GM21526 (cell line): ENCODE measurements around the gene CA11.

Experiments used
- ATAC-seq: cut with Tn5 transposase; IDR thresholded peaks from one replicate; pipeline ENCODE4 v1.9.1; 2021; ENCODE audit warnings: moderate library complexity; ENCODE audit not compliant: unreplicated experiment, low FRiP score

The CA11 gene

DNA sequence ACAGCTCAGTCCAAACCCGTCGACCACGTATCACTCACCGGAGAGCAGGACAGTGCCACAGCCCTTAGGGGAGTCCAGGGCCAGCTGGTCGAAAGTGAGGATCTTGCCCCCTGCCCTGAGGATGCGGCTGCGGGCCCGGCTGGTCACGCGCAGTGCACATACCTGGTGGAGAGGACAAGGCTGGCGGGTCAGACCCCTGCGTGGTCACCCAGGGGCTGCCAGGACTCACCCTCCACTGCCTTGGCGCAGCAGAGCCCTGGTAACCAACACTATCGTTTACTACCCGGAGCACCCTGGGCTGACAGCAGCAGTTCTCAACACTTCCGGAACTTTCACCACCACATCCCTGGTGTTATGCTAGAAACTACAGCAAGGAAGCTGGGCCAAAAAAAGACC, 29.9 kb downstream of the CA11 start:
- ATAC-seq: no peak

DNA sequence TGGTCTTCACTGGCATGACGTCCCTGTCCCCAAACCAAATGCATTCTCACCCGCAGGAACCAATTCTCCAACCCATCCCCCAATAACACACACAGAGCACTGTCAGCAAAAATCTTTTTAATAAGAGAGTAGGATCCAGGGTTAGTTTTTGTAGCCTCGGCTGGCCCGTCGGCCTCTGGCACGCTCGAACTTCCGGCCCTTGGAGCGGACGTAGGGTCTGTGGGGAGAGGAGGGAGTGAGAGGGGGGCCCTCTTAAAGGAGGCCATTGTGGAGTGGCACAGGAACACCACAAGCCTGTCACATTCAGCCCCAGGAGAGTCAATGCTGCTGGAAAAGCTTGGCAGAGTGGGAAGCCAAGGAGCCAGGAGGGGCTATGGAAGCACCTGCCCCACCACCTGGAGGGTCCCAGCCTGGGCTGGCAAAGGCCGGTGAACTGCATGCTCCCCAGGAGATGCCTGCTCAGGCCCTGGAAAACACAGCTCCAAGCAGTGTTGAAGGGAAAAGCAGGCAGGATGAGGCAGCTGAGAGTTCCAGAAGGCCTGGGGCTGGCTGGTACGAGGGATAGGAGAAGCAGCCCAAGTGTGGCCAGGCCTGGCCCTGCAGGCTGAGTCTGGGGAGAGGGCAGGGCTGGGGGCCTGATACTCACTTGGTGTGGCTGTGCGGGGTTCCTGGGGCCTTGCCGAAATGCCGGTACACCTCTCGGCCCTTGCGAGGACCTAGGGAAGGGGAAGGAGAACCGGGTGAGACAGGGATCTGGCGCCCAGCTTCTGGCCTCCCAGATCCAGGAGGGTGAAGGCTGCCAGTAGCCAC, 30.6 kb downstream of the CA11 start:
- ATAC-seq: no peak

DNA sequence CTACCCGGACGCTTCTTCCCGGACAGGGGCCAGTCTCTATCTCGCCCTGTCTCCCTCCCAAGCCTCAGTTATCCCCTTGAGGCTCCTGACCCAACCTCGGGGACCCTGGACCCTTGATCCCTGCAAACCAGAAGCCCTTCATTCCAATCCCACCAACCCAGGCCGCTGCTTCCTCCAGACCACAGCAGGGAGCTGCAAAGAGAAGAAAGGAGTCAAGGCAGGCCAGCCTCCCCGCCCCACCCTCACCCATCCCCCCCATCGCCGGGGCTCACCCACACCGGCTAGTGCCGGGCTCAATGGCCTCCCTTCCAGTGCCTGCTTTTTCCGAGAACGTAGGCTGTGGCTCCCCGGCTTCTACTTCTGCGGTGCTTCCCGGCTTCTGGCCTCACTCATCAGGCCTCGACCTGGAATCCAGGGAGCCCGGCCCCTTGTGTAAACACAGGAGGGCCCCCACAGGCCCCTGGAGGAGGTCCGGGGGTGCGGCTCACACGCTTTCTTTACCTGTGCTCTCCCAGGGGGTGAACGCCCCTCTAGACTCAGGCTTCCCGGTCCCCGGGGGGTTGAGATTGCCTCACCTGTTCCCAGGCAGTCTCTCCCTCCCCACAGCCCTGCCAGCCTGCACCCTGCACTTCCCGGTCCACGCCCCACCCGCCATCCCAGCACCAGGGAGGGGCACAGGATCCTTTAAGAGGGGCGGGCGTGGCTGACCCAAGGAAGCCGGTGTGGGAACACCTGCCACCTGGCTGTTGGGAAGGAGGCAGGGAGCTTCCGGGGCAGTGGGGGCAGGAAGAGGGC, 31.4 kb downstream of the CA11 start, which contains the start of gene FAM83E:
Gene FAM83E (minus strand): TSS at position 641 of the 795 bp plus-strand sequence. CDS start 1,704 bp downstream, outside the sequence.
- no peak for ATAC-seq

DNA sequence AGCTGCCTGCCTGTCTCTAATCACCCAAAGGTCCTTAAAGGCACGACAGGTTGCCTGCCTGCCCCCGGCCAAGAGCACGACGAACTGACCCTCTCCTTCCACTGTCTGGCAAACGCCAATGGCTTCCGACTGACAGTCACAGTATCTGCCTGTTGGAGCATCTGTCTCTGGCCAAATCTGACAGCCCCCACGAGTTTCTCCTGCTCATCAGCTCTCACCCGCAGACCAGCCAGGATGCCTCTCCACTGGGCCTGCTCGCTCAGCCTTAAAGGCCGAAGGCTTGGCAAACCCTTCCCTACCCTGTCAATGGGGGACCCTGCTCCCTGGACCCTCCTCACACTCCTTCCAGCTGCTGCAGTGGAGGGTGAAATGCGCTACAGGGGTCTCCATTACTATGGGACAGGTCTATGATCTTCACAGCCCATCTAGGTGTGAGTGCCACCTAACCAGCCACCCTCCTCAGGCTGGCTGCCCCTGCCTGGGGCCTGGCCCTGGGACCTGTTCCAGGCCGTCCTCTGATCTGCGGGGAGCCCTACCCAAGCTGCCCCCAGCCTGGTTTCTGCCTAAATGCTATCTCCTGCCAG, 32.0 kb downstream of the CA11 start:
- no peak for ATAC-seq

DNA sequence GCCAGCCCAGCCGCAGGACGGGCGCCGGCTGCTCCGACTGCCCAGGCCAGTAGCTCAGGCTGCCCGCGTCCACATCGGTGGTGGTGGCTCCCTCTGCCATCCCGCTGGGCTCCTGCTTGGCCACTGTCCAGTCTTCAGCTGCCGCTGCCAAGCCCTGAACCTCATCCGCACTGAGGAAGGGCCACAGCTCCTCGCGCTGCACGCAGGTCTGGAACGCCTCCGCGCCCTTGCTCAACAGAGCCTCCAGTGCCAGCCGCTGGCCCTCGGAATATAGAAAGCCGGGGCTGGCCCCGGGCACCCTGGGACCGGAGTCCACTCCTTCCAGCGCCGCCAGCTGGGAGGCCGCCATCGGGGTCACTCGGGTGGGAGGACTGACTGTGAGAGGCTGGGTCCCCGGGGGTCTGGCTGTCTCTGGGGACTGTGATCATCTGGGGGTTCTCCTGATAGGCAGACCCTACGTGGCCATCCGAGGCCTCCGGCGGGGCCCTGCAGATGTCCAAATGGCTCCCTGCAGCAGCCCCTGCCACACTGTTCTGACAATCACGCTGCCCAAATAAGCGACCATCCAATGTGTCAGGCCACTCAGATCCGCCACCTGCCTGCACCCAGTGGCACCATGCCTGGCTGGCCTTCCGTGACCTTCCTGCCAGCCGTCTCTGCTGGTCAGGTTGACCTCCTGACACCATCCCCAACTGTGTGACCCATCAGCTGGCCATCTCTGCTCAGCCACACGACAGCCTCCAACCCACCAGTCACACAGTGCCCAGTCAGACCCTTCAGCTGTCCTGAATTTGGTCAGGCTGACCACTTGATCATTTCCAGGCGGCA, 32.7 kb downstream of the CA11 start:
- ATAC-seq: no peak

DNA sequence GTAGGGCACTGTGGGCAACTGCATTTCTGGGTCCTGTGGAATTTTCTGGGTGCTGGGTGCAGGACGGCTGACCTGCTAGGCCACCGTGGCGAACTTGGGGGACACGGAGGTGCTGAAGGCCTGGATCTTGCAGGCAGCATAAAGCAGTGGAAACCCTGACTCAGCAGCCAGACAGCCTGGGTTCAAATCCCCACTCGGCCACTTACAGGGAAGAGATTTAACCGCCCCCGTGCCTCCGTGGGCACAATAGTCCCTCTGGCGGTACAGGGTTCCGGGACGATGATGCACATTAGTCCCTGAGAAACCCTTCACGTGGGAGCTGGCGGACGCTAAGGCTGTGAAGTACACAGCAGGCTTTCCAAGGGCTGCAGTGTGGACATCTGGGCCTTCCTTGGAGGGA, 34.1 kb downstream of the CA11 start:
- ATAC-seq: no peak

DNA sequence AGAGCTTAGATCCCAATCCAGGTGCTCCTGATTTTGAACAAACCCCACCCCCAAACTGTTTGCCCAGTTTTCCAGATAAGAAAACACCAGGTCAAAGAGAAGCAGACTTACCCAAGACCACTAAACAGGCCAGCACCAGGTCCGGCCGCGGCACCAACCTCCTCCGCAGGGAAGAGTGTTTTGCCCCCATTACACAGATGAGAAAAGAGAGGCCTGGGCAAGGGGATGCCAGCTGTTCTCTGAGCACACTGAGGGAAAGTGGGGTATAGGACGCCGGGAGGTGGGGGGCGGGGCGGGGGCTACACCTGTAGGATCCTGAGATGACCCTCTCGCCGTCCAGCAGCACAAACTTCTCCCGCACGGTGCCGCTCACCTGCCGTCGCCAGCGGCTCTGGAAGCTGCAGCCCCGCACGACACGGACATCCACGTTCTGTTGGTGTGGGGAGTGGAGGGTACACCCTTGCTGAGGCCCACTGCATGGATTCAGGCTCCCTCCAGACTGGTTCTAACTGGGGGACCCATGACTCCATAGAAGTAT, 36.3 kb downstream of the CA11 start:
- ATAC-seq: no peak

DNA sequence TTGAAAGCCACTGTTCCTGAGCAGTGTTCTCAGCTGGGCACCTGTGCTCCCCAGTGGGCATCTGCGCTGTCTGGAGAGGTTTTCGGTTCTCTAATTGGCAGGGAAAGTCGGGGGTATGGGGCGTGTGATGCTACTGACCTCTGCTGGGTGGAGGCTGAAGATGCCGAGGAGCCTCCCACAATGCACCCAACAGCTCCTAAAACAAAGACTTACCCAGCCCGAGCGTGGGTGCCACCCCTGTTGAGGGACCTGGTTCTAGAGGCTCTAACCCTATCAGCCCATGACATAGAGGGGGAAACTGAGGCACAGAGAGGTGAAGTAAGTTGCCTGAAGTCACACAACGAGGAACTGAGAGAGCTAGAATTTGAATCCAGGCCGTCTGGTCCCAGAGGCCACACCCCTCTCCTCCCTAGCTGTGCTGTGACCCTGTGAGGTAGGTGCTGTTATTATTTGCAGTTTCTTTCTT, 37.2 kb downstream of the CA11 start:
- no peak for ATAC-seq

DNA sequence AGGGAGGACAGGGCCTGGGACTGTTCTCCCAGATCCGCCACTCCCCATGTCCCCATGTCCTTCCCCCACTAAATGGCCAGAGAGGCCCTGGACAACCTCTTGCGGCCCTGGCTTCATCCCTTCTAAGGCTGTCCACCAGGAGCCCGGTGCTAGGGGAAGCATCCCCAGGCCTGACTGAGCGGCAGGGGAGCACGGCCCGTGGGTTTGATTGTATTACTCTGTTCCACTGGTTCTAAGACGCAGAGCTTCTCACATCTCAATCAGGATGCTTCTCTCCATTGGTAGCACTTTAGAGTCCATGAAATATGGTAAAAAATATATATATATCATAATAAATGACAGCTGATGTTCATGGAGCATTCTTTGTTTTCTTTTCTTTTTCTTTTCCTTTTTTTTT, 38.6 kb downstream of the CA11 start:
- ATAC-seq: no peak

DNA sequence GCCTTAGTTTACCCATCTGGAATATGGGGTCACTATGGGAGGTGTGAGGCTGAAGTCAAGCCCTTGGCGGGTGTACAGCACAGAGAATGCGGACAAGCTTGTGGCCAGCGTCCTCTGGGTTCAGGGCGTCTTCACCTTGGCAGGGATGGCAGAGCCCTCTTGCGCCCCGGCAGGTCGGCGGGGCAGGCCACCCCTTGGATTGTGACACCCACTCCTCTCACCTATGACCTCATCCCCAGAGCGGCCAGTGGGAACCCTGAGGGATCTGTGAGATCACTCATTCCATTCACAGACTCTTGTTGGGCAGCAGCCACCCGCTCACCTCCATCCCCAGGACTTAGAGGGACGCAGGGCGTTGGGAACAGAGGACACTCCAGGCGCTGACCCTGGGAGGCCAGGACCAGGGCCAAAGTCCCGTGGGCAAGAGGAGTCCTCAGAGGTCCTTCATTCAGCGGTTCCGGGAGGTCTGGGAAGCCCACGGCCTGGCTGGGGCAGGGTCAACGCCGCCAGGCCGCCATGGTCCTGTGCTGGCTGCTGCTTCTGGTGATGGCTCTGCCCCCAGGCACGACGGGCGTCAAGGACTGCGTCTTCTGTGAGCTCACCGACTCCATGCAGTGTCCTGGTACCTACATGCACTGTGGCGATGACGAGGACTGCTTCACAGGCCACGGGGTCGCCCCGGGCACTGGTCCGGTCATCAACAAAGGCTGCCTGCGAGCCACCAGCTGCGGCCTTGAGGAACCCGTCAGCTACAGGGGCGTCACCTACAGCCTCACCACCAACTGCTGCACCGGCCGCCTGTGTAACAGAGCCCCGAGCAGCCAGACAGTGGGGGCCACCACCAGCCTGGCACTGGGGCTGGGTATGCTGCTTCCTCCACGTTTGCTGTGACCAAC, 39.3 kb downstream of the CA11 start, which contains the start of gene SPACA4:
Gene SPACA4 (plus strand): TSS at position 280 of the 896 bp plus-strand sequence. CDS start 237 bp downstream, at position 517.
- no peak for ATAC-seq

DNA sequence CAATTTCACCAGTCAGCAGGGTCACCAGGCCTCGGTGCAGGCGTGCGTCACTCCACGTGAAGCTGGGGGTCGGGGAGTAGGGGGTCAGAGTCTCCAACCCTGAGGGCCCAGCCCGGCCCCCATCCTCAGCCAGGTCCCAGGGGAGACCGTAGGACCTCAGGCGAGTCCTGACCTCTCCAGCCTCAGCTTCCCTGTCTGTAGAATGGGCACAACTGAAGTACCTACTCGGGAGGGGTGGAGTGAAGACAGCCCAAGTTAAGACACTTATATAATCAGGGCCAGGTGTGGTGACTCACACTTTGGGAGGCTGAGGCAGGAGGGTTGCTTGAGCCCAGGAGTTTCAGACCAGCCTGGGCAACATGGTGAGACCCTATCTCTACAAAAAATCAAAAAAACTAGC, 42.1 kb downstream of the CA11 start:
- ATAC-seq: no peak

DNA sequence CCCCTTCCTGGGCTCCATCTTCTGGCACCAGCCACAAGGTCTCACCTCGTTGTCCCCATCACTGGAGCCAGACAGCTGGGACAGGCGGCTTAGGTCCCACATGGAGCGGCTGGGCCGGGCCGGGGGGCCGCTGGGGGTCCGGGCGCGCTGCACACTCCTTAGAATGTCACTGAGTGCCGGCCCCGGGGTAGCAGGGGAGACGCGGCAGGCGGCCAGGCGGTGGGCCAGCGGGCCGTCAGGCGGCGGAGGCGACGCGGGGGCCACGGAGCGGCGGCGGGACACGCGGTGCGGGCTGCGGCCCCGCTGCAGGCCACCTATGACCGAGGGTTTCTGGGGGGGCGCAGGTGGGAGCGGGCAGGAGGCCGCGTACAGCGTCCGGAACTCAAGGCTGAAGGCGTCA, 42.5 kb downstream of the CA11 start:
- ATAC-seq: no peak

DNA sequence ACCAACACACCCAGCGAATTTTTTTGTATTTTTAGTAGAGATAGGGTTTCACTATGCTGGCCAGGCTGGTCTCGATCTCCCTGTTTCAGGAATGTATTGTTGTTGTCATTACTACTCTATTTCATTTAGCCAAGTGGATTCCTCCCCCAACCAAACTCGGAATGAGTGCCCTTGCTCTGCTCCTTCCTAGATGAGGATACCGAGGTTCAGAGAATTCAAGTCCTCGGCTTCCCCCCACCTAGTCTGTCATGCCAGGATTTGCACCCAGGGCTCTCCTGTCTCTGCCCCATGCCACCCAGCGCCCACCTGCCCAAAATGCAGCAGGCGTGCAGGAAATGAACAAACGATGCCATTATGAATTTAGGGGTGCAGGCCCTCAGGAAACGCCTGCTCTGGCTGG, 43.0 kb downstream of the CA11 start:
- no peak for ATAC-seq

DNA sequence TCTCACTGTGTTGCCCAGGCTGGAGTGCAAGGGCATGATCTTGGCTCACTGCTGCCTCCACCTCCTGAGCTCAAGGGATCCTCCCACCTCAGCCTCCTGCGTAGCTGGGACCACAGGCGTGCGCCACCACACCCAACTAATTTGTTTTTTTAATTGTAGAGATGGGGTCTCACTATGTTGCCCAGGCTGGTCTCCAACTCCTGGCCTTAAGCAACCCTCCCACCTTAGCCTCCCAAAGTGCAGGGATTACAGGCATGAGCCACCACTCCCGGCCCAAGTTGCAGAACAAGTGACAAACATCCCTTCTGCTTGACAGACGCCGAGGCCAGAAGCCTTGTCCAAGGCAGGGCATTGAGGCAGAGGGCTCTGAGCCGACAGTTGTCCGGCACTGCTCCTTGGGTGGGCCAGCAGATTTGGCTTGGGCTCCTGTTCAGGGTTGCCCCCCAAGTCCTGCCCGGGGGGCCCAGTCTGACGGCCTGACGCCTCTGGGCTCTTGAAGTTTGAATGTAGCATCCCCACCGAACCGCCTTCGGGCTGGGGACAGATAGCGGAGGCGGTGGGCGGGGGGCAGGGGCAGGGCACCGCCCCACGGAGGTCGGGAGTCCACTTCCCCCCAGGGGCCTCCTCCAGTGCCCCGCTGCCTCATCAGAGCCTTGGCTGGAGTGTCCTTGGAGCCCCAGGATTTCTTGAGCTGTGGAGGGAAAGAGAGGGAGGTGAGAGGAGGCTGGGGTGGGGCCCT, 45.1 kb downstream of the CA11 start:
- ATAC-seq: no peak

DNA sequence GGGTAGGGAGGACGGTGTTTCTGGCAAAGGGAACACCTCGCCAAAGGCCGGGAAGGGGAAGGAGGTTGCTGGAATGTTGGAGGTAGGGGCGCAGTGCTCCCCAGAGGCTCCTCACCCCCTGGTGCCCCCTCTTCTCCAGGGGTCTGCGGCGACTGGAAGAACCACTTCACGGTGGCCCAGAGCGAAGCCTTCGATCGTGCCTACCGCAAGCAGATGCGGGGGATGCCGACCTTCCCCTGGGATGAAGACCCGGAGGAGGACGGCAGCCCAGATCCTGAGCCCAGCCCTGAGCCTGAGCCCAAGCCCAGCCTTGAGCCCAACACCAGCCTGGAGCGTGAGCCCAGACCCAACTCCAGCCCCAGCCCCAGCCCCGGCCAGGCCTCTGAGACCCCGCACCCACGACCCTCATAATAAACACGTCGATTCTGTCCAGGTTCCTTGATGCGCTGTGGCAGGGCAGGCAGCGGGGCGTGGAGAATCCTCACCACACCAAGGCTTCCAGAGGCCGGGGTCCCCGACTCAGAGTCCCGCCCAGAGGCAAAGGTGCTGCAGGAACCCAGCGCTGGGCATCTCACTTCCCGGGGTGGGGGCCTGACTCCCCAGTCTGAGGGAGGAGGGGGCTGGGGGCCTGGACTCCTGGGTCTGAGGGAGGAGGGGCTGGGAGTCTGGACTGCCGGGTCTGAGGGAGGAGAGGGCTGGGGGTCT, 46.8 kb downstream of the CA11 start:
- no peak for ATAC-seq

DNA sequence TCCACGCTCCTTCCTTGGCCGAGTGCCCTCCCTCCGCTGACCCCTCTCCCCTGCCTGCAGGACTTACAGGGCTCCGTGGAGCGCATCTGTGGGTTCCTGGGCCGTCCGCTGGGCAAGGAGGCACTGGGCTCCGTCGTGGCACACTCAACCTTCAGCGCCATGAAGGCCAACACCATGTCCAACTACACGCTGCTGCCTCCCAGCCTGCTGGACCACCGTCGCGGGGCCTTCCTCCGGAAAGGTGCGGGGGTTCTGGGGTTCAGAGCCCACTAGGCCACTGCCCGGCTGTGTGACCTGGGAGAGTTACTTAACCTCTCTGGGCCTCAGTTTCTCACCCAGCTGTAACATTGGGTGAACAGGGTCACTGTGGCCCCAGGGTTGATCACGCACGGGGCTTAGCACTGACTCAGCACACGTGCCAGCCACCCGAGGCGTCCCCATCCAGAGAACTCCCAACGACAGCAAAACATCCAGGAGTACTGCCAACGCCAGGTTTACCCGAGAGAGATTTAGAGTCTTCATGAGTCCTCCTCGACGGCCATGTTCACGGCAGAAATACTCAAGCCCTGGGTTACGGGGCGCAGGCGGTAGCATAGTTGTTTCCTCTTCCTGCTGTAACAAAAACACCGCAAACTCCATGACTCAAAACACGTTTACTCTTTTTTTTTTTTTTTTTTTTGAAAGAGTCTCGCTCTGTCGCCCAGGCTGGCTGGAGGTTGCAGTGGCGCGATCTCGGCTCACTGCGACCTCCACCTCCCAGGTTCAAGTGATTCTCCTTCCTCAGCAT, 49.1 kb downstream of the CA11 start:
- no peak for ATAC-seq

DNA sequence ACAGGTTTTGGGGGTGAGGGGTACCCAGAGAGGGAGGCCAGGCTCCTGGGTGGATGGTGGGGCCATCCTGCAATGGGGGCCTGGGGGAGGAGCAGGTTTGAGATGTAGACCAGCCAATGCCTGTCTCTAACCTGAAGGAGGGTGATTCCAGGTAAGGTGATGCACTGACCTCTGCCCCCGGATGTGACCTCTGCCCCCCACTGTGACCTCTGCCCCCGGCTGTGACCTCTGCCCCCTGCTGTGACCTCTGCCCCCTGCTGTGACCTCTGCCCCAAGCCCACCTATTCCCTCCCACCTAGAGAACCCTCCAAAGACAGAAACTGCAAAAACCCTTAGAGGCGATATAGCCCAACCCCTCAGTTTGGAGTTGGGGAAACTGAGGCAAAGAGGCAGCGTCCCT, 49.8 kb downstream of the CA11 start:
- ATAC-seq: no peak
